Heart left ventricle (tissue), 16 donors: ENCODE results near the gene DMTF1. TPM values are rescaled to one million over a fixed set of nuclear protein-coding genes. Genes with fewer than 3 reads are reported as not detected.

Source experiments
- ATAC-seq, 4 donors: fragments of 200-7000 bp; cut with Tn5 transposase; one replicate each; pipeline ENCODE4 v1.9.1; 2020 to 2022; ENCODE audit warnings: moderate library complexity in 4 of 4, mild to moderate bottlenecking in 3 of 4, moderate number of reproducible peaks in 1 of 4
- DNase-seq, 5 donors: peaks; one replicate each; pipeline ENCODE4 v3.0.0-alpha.2; 2020
- H3K27ac ChIP-seq, 12 donors: fragments of 200-600 bp; sonication (generic) in 4 of 12; one replicate each; pipeline versions ENCODE4 v1.5.0 to v1.8.0; 2016 to 2022; ENCODE audit warnings: mild to moderate bottlenecking in 2 of 12
- H3K27me3 ChIP-seq, 9 donors: fragments of 200-600 bp; sonication (generic) in 2 of 9; one replicate each; pipeline versions ENCODE4 v1.5.1 to v1.8.0; 2016 to 2022; ENCODE audit warnings: mild to moderate bottlenecking in 3 of 9
- H3K36me3 ChIP-seq, 9 donors: fragments of 200-600 bp; sonication (generic) in 2 of 9; one replicate each; pipeline versions ENCODE4 v1.5.0 to v1.8.0; 2018 to 2022; ENCODE audit warnings: mild to moderate bottlenecking in 2 of 9
- H3K4me1 ChIP-seq, 12 donors: fragments of 200-600 bp; sonication (generic) in 4 of 12; one replicate each; pipeline versions ENCODE4 v1.5.0 to v1.8.0; 2016 to 2022; ENCODE audit warnings: mild to moderate bottlenecking in 3 of 12
- H3K4me3 ChIP-seq, 12 donors: fragments of 200-600 bp; sonication (generic) in 4 of 12; one replicate each; pipeline versions ENCODE4 v1.5.0 to v1.8.0; 2017 to 2022; ENCODE audit warnings: mild to moderate bottlenecking in 9 of 12, moderate library complexity in 4 of 12
- H3K9me3 ChIP-seq, 12 donors: fragments of 200-600 bp; sonication (generic) in 4 of 12; one replicate each; pipeline versions ENCODE4 v1.5.0 to v1.8.0; 2016 to 2022; ENCODE audit warnings: mild to moderate bottlenecking in 1 of 12
- POLR2A ChIP-seq, 2 donors: fragments of 450-650 bp; IDR thresholded peaks; one replicate each; pipeline ENCODE4 v1.6.1; 2017; ENCODE audit warnings: antibody characterized with exemption in 2 of 2, mild to moderate bottlenecking in 2 of 2, moderate library complexity in 2 of 2
- WGBS, 4 donors: extraction: QIAGEN DNeasy Blood & Tissue Kit in 2 of 4; methylation state at CpG; one replicate each; pipeline versions ENCODE4 v1.1.5 to v1.1.7; 2013 to 2018; 5-methylcytosine and 5-hydroxymethylcytosine counted together
- intact Hi-C, 10 donors: fragments of 100-400 bp; cut with DNase I; formaldehyde crosslinking; loops; one replicate each; pipeline versions ENCODE4 v1.11.1 to v1.14.2; 2022
- polyA plus RNA-seq, 2 donors: library from polyadenylated mRNA; stranded (reverse); fragments of 200-250 nt; gene quantifications; one replicate each; pipeline ENCODE4 v1.2.3, GENCODE V29; 2013
- total RNA-seq, 9 donors: library from RNA; depleted of rRNA in 2 of 9; stranded (reverse); fragments of >200 nt in 2 of 9; fragmentation: NEBNext Ultra II Directional in 3 of 9; extraction: Animal tissue kit (Norgen Biotek cat#: 25700) in 3 of 9; gene quantifications; one replicate each; pipeline versions ENCODE4 v1.1.0 to v1.2.4, GENCODE V29; 2016 to 2023
- TF ChIP-seq, protein P1 (sequence below), 12 donors: fragments of 200-600 bp; sonication (generic) in 4 of 12; IDR thresholded peaks; one replicate each; pipeline versions ENCODE4 v1.5.0 to v1.8.0; 2018 to 2022; ENCODE audit warnings: antibody characterized with exemption in 12 of 12, mild to moderate bottlenecking in 5 of 12
- donor health status: ischemic (EF 13 %, LVEDD 7.1; RV severe dilation, severe dysfunction).
- donor health status: healthy with polysubstance abuse.
- donor health status: DM: no; HTN: yes; CAD: no.
- donor health status: DM: no; HTN: no; CAD: no.
- donor health status: ischemic (EF 25% LVEDD 6.9; RV normal size, moderate dysfunction).
- donor health status: ischemic (EF 25% LVEDD 5.7; RV mildly dilated, moderate dysfunction).
- donor health status: healthy.
- donor health status: DM: yes; HTN: yes; CAD: no.
- donor health status: ischemic (EF 35%, LVEDD 5.7; RV mildly dilated, moderate dysfunction).
- donor health status: nonischemic (EF 11% LVEDD 7.7; RV severe dilation, severe dysfunction).
- donor health status: DM: yes; HTN: yes; CAD: no.
- donor health status: PGD.
- donor health status: ischemic (EF 29% LVEDD 5.4; RV normal size, mild dysfunction).
- donor health status: nonischemic (EF 23%, LVEDD 6.1; RV moderate dilation, normal function).

The DMTF1 gene
- total and polyA plus RNA-seq, 11 donors = 13.5 to 43.3 (median 21.3) TPM

GRCh38 chr7:87218796-87219544 is 66.7 kb downstream of the DMTF1 start:
- H3K36me3 ChIP-seq = no peaks in the 10 kb centered on the region
- TF ChIP-seq POLR2A (IDR thresholded peaks at IDR 0.05) = no peak
- TF ChIP-seq, protein P1, sequence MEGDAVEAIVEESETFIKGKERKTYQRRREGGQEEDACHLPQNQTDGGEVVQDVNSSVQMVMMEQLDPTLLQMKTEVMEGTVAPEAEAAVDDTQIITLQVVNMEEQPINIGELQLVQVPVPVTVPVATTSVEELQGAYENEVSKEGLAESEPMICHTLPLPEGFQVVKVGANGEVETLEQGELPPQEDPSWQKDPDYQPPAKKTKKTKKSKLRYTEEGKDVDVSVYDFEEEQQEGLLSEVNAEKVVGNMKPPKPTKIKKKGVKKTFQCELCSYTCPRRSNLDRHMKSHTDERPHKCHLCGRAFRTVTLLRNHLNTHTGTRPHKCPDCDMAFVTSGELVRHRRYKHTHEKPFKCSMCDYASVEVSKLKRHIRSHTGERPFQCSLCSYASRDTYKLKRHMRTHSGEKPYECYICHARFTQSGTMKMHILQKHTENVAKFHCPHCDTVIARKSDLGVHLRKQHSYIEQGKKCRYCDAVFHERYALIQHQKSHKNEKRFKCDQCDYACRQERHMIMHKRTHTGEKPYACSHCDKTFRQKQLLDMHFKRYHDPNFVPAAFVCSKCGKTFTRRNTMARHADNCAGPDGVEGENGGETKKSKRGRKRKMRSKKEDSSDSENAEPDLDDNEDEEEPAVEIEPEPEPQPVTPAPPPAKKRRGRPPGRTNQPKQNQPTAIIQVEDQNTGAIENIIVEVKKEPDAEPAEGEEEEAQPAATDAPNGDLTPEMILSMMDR (IDR thresholded peaks at IDR 0.05) = peak in 1 of 12 donors; percentile 6
- DNase-seq (peak; percentile 60 to 80 (median 64)), ATAC-seq (peak in 3 of 4 donors; percentile 56 to 70 (median 61))
- peaks cover 0 to 54% (median 12%) of the 10 kb centered on the region in 12 donors for H3K4me1 ChIP-seq
- peak overlapping the region; percentile 66 to 91 (median 87) for H3K27ac ChIP-seq
- H3K9me3 ChIP-seq = no peaks in the 10 kb centered on the region
- intact Hi-C loops = loop anchor here in 3 of 10 donors (2.0 to 10.0 kb wide), 3 partner anchors 66 to 164 kb away; partner anchors contain the start of genes DMTF1 (in 3 of the 3) and ELAPOR2 (in 1 of the 3)
- peak overlapping the region; percentile 65 to 94 (median 86) for H3K4me3 ChIP-seq
- WGBS, 4 donors = 6 to 9% (median 9%) methylated on average over 17 of the region's 17 CpGs
- H3K27me3 ChIP-seq = peaks cover 0 to 15% (median 0%) of the 10 kb centered on the region in 9 donors

- TF ChIP-seq, protein P1 (IDR thresholded peaks at IDR 0.05) = peak in 5 of 12 donors; percentile 3 to 35 (median 19)
- peak in 1 of 2 donors; percentile 51 for TF ChIP-seq POLR2A (IDR thresholded peaks at IDR 0.05)
- H3K4me1 ChIP-seq = peaks cover 0 to 48% (median 12%) of the 10 kb centered on the region in 12 donors
- no peaks in the 10 kb centered on the region for H3K36me3 ChIP-seq
- ATAC-seq = peak; percentile 74 to 93 (median 90)
- H3K27ac ChIP-seq = peak within 1 kb of the TSS; percentile 66 to 91 (median 87)
- H3K4me3 ChIP-seq = peak within 1 kb of the TSS; percentile 65 to 94 (median 86)
- no peaks in the 10 kb centered on the region for H3K9me3 ChIP-seq
- DNase-seq = peak; percentile 83 to 92 (median 86)
- H3K27me3 ChIP-seq = peaks cover 0 to 15% (median 0%) of the 10 kb centered on the region in 9 donors
- intact Hi-C loops = loop anchor here in 8 of 10 donors (2.0 to 10.0 kb wide), 6 partner anchors 65 to 165 kb away; partner anchors contain the start of genes DMTF1 (in 6 of the 8) and ELAPOR2 (in 2 of the 8)
- WGBS, 4 donors = 0 to 1% (median 1%) methylated on average over 26 to 41 of the region's 41 CpGs
Observed at GRCh38 chr7:87219545-87220025, 67.3 kb downstream of the DMTF1 start, which contains the start of gene TMEM243. TSS of gene TMEM243 (minus strand) at chr7:87219732. CDS start at chr7:87219503, 229 bp downstream.

GRCh38 chr7:87220026-87220733 is 67.9 kb downstream of the DMTF1 start:
- Histone ChIP-seq H3K36me3 (no peaks in the 10 kb centered on the region), H3K4me1 (peaks cover 0 to 42% (median 12%) of the 10 kb centered on the region in 12 donors), H3K9me3 (no peaks in the 10 kb centered on the region), H3K27me3 (peaks cover 0 to 15% (median 0%) of the 10 kb centered on the region in 9 donors), H3K27ac (peak overlapping the region; percentile 66 to 91 (median 87)), H3K4me3 (peak overlapping the region; percentile 65 to 94 (median 86))
- DNase-seq = peak; percentile 63 to 90 (median 78)
- ATAC-seq = peak; percentile 29 to 87 (median 78)
- TF ChIP-seq, protein P1 (IDR thresholded peaks at IDR 0.05) = peak in 1 of 12 donors; percentile 4
- TF ChIP-seq POLR2A (IDR thresholded peaks at IDR 0.05) = peak in 1 of 2 donors; percentile 91
- intact Hi-C loops = loop anchor here in 5 of 10 donors (2.0 to 10.0 kb wide), 6 partner anchors 65 to 165 kb away; partner anchors contain the start of genes DMTF1 (in 3 of the 5) and ELAPOR2 (in 1 of the 5)
- 0 to 1% (median 0%) methylated on average over 17 to 75 of the region's 75 CpGs for WGBS, 4 donors
